Memory B cell (primary cell): Measurements from ENCODE around the gene TMEM192.
A peak's percentile ranks its signal among the peaks of the same experiment; 100 is the strongest.
"Not testable (repeated sequence)": the region's sequence is repeated elsewhere in the genome, so short reads cannot be mapped to it uniquely, and the experiment has no call there.

Experiments used
- ATAC-seq: fragments of 150-1000 bp; cut with Tn5 transposase; 2 replicates; pipeline ENCODE4 v1.10.0; 2021; ENCODE audit warnings: low read depth, mild to moderate bottlenecking, moderate library complexity
- DNase-seq, 2 donors: peaks; one replicate each; pipeline ENCODE4 v3.0.0; 2022; ENCODE audit warnings: low spot score in 2 of 2
- H3K27ac Mint-ChIP-seq: one replicate; pipeline ENCODE4 v1.8.0; 2022; ENCODE audit warnings: mild to moderate bottlenecking, moderate library complexity, mixed read lengths
- H3K27me3 Mint-ChIP-seq: one replicate; pipeline ENCODE4 v1.8.0; 2022; ENCODE audit warnings: mixed read lengths
- H3K36me3 Mint-ChIP-seq: one replicate; pipeline ENCODE4 v1.8.0; 2022; ENCODE audit warnings: mild to moderate bottlenecking, mixed read lengths
- H3K4me1 Mint-ChIP-seq: one replicate; pipeline ENCODE4 v1.8.0; 2022; ENCODE audit warnings: mixed read lengths
- H3K4me3 Mint-ChIP-seq: one replicate; pipeline ENCODE4 v1.8.0; 2022; ENCODE audit warnings: mild to moderate bottlenecking, moderate library complexity, mixed read lengths
- H3K9me3 Mint-ChIP-seq: one replicate; pipeline ENCODE4 v1.8.0; 2022; ENCODE audit warnings: mixed read lengths

The TMEM192 gene

GRCh38 chr4:165124488-165124887 lies 11.8 kb upstream of the TMEM192 start:
- Mint-ChIP-seq H3K36me3 (no peaks in the 10 kb centered on the region), H3K4me1 (no peaks in the 10 kb centered on the region), H3K27ac (no peak overlapping the region), H3K4me3 (no peak overlapping the region), H3K9me3 (no peaks in the 10 kb centered on the region), H3K27me3 (peaks cover 5% of the 10 kb centered on the region)
- ATAC-seq (no peak), DNase-seq (no peak)

- Mint-ChIP-seq H3K9me3 (no peaks in the 10 kb centered on the region), H3K27ac (no peak overlapping the region), H3K36me3 (no peaks in the 10 kb centered on the region), H3K4me1 (no peaks in the 10 kb centered on the region), H3K27me3 (peaks cover 4% of the 10 kb centered on the region), H3K4me3 (no peak overlapping the region)
- DNase-seq (no peak), ATAC-seq (no peak)
Measured at GRCh38 chr4:165118256-165118909, 5.7 kb upstream of the TMEM192 start.

- Mint-ChIP-seq H3K4me1 (peaks cover 6% of the 10 kb centered on the region), H3K9me3 (no peaks in the 10 kb centered on the region), H3K36me3 (no peaks in the 10 kb centered on the region), H3K27me3 (peaks cover 4% of the 10 kb centered on the region), H3K4me3 (no peak overlapping the region), H3K27ac (no peak overlapping the region)
- ATAC-seq: no peak
- no peak for DNase-seq
Measured at GRCh38 chr4:165115301-165115700, 2.6 kb upstream of the TMEM192 start.

- DNase-seq: no peak
- no peak for ATAC-seq
- Mint-ChIP-seq H3K36me3 (peaks cover 2% of the 10 kb centered on the region), H3K27me3 (peaks cover 2% of the 10 kb centered on the region), H3K9me3 (no peaks in the 10 kb centered on the region), H3K4me1 (peaks cover 15% of the 10 kb centered on the region), H3K4me3 (peak overlapping the region; percentile 96), H3K27ac (peak overlapping the region; percentile 94)
Measured at GRCh38 chr4:165111906-165112367, 723 bp downstream of the TMEM192 start.

- no peak for DNase-seq
- H3K4me1 Mint-ChIP-seq: peaks cover 15% of the 10 kb centered on the region
- no peak overlapping the region for H3K4me3 Mint-ChIP-seq
- H3K9me3 Mint-ChIP-seq: no peaks in the 10 kb centered on the region
- no peak for ATAC-seq
- H3K27me3 Mint-ChIP-seq: no peaks in the 10 kb centered on the region
- H3K36me3 Mint-ChIP-seq: peaks cover 5% of the 10 kb centered on the region
- no peak overlapping the region for H3K27ac Mint-ChIP-seq
Measured at GRCh38 chr4:165106518-165106917, 6.1 kb downstream of the TMEM192 start.

- DNase-seq: no peak
- no peak overlapping the region for H3K4me3 Mint-ChIP-seq
- no peak for ATAC-seq
- no peaks in the 10 kb centered on the region for H3K27me3 Mint-ChIP-seq
- H3K4me1 Mint-ChIP-seq: peaks cover 5% of the 10 kb centered on the region
- peaks cover 9% of the 10 kb centered on the region for H3K36me3 Mint-ChIP-seq
- no peaks in the 10 kb centered on the region for H3K9me3 Mint-ChIP-seq
- no peak overlapping the region for H3K27ac Mint-ChIP-seq
Measured at GRCh38 chr4:165101641-165102040, 11.0 kb downstream of the TMEM192 start.

GRCh38 chr4:165096776-165097175 lies 15.9 kb downstream of the TMEM192 start:
- Mint-ChIP-seq H3K27me3 (no peaks in the 10 kb centered on the region), H3K27ac (no peak overlapping the region), H3K4me1 (no peaks in the 10 kb centered on the region), H3K4me3 (no peak overlapping the region), H3K9me3 (no peaks in the 10 kb centered on the region), H3K36me3 (peaks cover 11% of the 10 kb centered on the region)
- DNase-seq: no peak
- ATAC-seq: no peak

GRCh38 chr4:165095291-165095690 lies 17.4 kb downstream of the TMEM192 start:
- Mint-ChIP-seq H3K4me1 (no peaks in the 10 kb centered on the region), H3K4me3 (no peak overlapping the region), H3K27me3 (no peaks in the 10 kb centered on the region), H3K36me3 (peaks cover 15% of the 10 kb centered on the region), H3K9me3 (no peaks in the 10 kb centered on the region), H3K27ac (no peak overlapping the region)
- DNase-seq (no peak), ATAC-seq (no peak)

GRCh38 chr4:165094873-165095272 lies 17.8 kb downstream of the TMEM192 start:
- Mint-ChIP-seq H3K36me3 (peaks cover 15% of the 10 kb centered on the region), H3K27me3 (no peaks in the 10 kb centered on the region), H3K4me3 (no peak overlapping the region), H3K9me3 (no peaks in the 10 kb centered on the region), H3K4me1 (no peaks in the 10 kb centered on the region), H3K27ac (no peak overlapping the region)
- ATAC-seq: no peak
- DNase-seq: no peak

GRCh38 chr4:165092187-165092586 lies 20.5 kb downstream of the TMEM192 start:
- not testable (repeated sequence) for DNase-seq, H3K27ac Mint-ChIP-seq, H3K27me3 Mint-ChIP-seq, H3K4me3 Mint-ChIP-seq, H3K4me1 Mint-ChIP-seq, ATAC-seq, H3K9me3 Mint-ChIP-seq
- H3K36me3 Mint-ChIP-seq: peaks cover 22% of the 10 kb centered on the region

GRCh38 chr4:165088366-165088765 lies 24.3 kb downstream of the TMEM192 start:
- no peak for ATAC-seq
- Mint-ChIP-seq H3K36me3 (peaks cover 27% of the 10 kb centered on the region), H3K27me3 (no peaks in the 10 kb centered on the region), H3K27ac (peak overlapping the region; percentile 35), H3K4me1 (no peaks in the 10 kb centered on the region), H3K9me3 (no peaks in the 10 kb centered on the region), H3K4me3 (no peak overlapping the region)
- DNase-seq: no peak

- Mint-ChIP-seq H3K36me3 (peaks cover 22% of the 10 kb centered on the region), H3K4me3 (no peak overlapping the region), H3K27me3 (no peaks in the 10 kb centered on the region), H3K9me3 (no peaks in the 10 kb centered on the region), H3K27ac (no peak overlapping the region), H3K4me1 (no peaks in the 10 kb centered on the region)
- DNase-seq: no peak
- ATAC-seq: no peak
Measured at GRCh38 chr4:165085946-165086345, 26.7 kb downstream of the TMEM192 start.

- H3K4me1 Mint-ChIP-seq, H3K27ac Mint-ChIP-seq, DNase-seq, H3K27me3 Mint-ChIP-seq, H3K9me3 Mint-ChIP-seq, ATAC-seq, H3K4me3 Mint-ChIP-seq: not testable (repeated sequence)
- peaks cover 22% of the 10 kb centered on the region for H3K36me3 Mint-ChIP-seq
Measured at GRCh38 chr4:165084787-165085186, 27.9 kb downstream of the TMEM192 start.

GRCh38 chr4:165079476-165079875 lies 33.2 kb downstream of the TMEM192 start:
- Mint-ChIP-seq H3K36me3 (peaks cover 22% of the 10 kb centered on the region), H3K27ac (no peak overlapping the region), H3K27me3 (no peaks in the 10 kb centered on the region), H3K4me3 (no peak overlapping the region), H3K9me3 (no peaks in the 10 kb centered on the region), H3K4me1 (no peaks in the 10 kb centered on the region)
- ATAC-seq (no peak), DNase-seq (no peak)

- Mint-ChIP-seq H3K36me3 (peaks cover 30% of the 10 kb centered on the region), H3K27me3 (no peaks in the 10 kb centered on the region), H3K4me3 (no peak overlapping the region), H3K9me3 (no peaks in the 10 kb centered on the region), H3K27ac (no peak overlapping the region), H3K4me1 (no peaks in the 10 kb centered on the region)
- no peak for DNase-seq
- no peak for ATAC-seq
Measured at GRCh38 chr4:165077034-165077578, 35.6 kb downstream of the TMEM192 start.
